Peyer's patch (tissue), 4 donors: ENCODE results near the gene KIAA0040. TPM values are rescaled to one million over a fixed set of nuclear protein-coding genes. Genes with fewer than 3 reads are reported as not detected.

Source experiments
- DNase-seq, 3 donors: peaks; one replicate each; pipeline ENCODE4 v3.0.0-alpha.2; 2017 to 2019
- H3K27ac ChIP-seq, 4 donors: fragments of 200-600 bp; sonication (generic); one replicate each; pipeline ENCODE4 v1.5.1; 2016 to 2019
- H3K27me3 ChIP-seq, 2 donors: fragments of 200-600 bp; sonication (generic); one replicate each; pipeline ENCODE4 v1.5.1; 2019
- H3K36me3 ChIP-seq, 3 donors: fragments of 200-600 bp; sonication (generic); one replicate each; pipeline ENCODE4 v1.5.1; 2016 to 2019
- H3K4me1 ChIP-seq, 4 donors: fragments of 200-600 bp; sonication (generic); one replicate each; pipeline ENCODE4 v1.5.1; 2016 to 2019
- H3K4me3 ChIP-seq, 4 donors: fragments of 200-600 bp; sonication (generic); 1 replicate in 3 of 4; 2 replicates in 1 of 4; pipeline ENCODE4 v1.5.1; 2016 to 2019; ENCODE audit warnings: mild to moderate bottlenecking in 1 of 4
- H3K9me3 ChIP-seq, 4 donors: fragments of 200-600 bp; sonication (generic); one replicate each; pipeline ENCODE4 v1.5.1; 2016 to 2019; ENCODE audit warnings: mild to moderate bottlenecking in 1 of 4
- POLR2A ChIP-seq, 2 donors: fragments of 450-650 bp; IDR thresholded peaks; one replicate each; pipeline ENCODE4 v1.5.1; 2017; ENCODE audit warnings: antibody characterized with exemption in 2 of 2, mild to moderate bottlenecking in 2 of 2, moderate library complexity in 2 of 2
- total RNA-seq, 4 donors: library from RNA; depleted of rRNA; stranded (reverse); fragments of >200 nt; gene quantifications; one replicate each; pipeline ENCODE4 v1.1.0, GENCODE V29; 2016
- TF ChIP-seq, protein P1 (sequence below), 6 experiments: fragments of 450-650 bp in 4 of 6; fragments of 200-600 bp in 2 of 6; sonication (generic) in 1 of 6; IDR thresholded peaks; one replicate each; pipeline ENCODE4 v1.5.1; 2017 to 2019; ENCODE audit warnings: antibody characterized with exemption in 6 of 6, mild to moderate bottlenecking in 3 of 6, moderate library complexity in 1 of 6

KIAA0040 gene
- total RNA-seq, 4 donors from 2014 or later: 9.7 to 52.8 (median 10.3) TPM

DNA sequence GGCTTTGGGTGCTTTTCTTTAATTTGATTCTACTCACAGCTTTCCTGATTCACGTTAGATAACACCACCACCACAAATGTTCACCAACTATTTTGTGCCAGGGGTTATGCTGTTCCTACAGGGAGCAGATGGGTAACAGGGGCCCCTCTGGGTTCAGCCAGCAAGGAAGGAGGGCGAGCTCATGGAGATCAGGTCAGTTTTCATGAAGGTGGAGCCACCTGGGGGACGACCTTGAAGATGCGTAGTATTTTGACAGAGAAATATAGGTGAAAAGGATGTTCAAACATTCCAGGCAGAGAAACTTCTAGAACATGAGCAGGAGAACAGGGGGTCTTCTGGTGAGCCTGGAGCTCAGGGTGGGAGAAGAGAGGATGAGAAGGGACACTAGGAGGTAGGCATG lies 28.9 kb downstream of the KIAA0040 start:
- DNase-seq: no peak
- Histone ChIP-seq H3K9me3 (no peaks in the 10 kb centered on the region), H3K4me1 (no peaks in the 10 kb centered on the region), H3K27ac (no peak overlapping the region), H3K27me3 (no peaks in the 10 kb centered on the region), H3K4me3 (no peak overlapping the region), H3K36me3 (peaks cover 0 to 65% (median 0%) of the 10 kb centered on the region in 3 donors)
- TF ChIP-seq POLR2A (IDR thresholded peaks at IDR 0.05): no peak
- TF ChIP-seq, protein P1, sequence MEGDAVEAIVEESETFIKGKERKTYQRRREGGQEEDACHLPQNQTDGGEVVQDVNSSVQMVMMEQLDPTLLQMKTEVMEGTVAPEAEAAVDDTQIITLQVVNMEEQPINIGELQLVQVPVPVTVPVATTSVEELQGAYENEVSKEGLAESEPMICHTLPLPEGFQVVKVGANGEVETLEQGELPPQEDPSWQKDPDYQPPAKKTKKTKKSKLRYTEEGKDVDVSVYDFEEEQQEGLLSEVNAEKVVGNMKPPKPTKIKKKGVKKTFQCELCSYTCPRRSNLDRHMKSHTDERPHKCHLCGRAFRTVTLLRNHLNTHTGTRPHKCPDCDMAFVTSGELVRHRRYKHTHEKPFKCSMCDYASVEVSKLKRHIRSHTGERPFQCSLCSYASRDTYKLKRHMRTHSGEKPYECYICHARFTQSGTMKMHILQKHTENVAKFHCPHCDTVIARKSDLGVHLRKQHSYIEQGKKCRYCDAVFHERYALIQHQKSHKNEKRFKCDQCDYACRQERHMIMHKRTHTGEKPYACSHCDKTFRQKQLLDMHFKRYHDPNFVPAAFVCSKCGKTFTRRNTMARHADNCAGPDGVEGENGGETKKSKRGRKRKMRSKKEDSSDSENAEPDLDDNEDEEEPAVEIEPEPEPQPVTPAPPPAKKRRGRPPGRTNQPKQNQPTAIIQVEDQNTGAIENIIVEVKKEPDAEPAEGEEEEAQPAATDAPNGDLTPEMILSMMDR (IDR thresholded peaks at IDR 0.05): no peak

DNA sequence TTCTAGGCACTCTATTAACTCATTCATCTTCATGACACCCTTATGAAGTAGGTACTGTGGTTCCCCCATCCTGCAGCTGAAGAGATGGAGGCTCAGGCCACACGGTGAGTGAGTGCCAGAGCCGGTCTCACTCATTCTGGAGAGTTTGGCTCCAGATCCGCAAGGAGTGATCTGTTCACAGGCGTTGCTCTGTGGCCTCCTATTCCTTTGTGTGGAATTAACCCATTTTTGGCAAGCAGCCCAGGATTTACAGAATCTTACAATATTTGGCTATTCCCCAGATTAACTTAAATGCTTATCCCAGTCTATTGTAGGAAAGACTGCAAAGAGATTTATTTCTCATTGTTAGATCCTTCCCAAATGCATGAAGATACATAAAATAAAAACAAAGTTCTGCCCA lies 29.6 kb downstream of the KIAA0040 start:
- DNase-seq: no peak
- no peak overlapping the region for H3K27ac ChIP-seq
- no peaks in the 10 kb centered on the region for H3K4me1 ChIP-seq
- H3K27me3 ChIP-seq: no peaks in the 10 kb centered on the region
- H3K9me3 ChIP-seq: no peaks in the 10 kb centered on the region
- H3K4me3 ChIP-seq: no peak overlapping the region
- H3K36me3 ChIP-seq: peaks cover 0 to 65% (median 0%) of the 10 kb centered on the region in 3 donors
- TF ChIP-seq, protein P1 (IDR thresholded peaks at IDR 0.05): no peak
- TF ChIP-seq POLR2A (IDR thresholded peaks at IDR 0.05): no peak

DNA sequence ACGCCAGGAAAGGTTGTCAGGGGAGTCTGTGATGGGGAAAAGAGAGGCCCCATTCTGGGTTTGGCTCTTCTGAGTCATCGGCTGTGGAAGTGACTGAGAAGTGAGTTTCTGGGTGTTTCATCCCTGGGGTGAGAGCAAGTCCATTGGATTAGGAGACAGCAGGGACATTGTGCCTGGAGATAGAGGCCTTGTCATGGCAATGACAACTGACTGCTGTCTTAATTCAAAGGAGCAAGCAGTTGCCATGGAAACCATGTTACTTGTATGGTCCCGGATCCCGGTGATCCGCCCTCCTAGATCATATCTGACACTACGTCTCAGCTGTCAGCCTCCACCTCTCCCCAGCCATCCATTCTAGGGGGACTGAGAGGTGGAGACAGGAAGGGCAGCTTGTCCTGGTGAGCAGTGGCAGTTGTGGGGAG lies 34.4 kb downstream of the KIAA0040 start:
- Histone ChIP-seq H3K27ac (no peak overlapping the region), H3K4me1 (peaks cover 0 to 6% (median 0%) of the 10 kb centered on the region in 4 donors), H3K27me3 (no peaks in the 10 kb centered on the region), H3K36me3 (peaks cover 0 to 28% (median 0%) of the 10 kb centered on the region in 3 donors), H3K9me3 (no peaks in the 10 kb centered on the region), H3K4me3 (no peak overlapping the region)
- no peak for TF ChIP-seq POLR2A (IDR thresholded peaks at IDR 0.05)
- TF ChIP-seq, protein P1 (IDR thresholded peaks at IDR 0.05): no peak
- no peak for DNase-seq

DNA sequence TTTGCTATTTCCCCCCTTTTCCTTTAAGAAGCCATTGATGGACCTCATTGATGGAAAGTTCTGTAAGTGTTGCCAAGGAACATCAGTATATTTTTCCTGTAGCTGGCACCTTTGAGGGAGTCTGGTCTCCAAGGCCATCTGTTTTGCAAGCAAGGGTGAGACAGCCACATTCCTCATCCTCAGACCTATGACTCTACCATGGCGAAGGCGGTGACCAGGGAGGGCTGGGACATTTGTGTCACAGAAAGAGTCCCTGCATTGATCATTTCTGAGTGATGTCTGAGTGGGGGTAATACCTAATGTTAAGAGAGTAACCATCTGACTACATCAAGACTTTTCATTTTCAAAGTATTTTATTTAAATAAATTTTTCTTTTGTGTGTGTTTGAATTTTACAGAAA lies 35.4 kb downstream of the KIAA0040 start:
- DNase-seq: no peak
- Histone ChIP-seq H3K27me3 (no peaks in the 10 kb centered on the region), H3K9me3 (no peaks in the 10 kb centered on the region), H3K4me1 (peaks cover 0 to 6% (median 0%) of the 10 kb centered on the region in 4 donors), H3K36me3 (peaks cover 0 to 18% (median 0%) of the 10 kb centered on the region in 3 donors), H3K4me3 (no peak overlapping the region), H3K27ac (no peak overlapping the region)
- TF ChIP-seq POLR2A (IDR thresholded peaks at IDR 0.05): no peak
- TF ChIP-seq, protein P1 (IDR thresholded peaks at IDR 0.05): no peak

DNA sequence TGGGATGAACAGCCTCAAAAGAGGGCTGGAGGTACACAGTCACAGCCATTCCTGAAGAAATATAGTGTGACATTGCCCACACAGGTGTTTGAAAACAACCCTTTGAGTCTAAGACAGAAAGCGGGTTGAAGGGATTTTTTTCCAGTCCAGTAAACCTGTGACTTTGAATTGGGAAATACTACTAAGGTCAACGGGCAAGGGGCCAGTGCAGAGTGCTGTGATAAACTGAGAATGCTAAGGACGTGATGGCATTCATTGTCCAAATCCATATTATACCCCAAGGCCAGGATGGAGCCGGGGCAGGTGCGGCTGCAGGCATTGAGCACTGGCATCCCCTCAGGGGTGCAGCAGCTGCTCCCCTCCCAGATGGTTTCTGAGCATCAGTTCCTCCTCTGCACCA lies 36.6 kb downstream of the KIAA0040 start:
- no peak for TF ChIP-seq POLR2A (IDR thresholded peaks at IDR 0.05)
- TF ChIP-seq, protein P1 (IDR thresholded peaks at IDR 0.05): no peak
- DNase-seq: no peak
- Histone ChIP-seq H3K36me3 (peaks cover 0 to 17% (median 0%) of the 10 kb centered on the region in 3 donors), H3K4me3 (no peak overlapping the region), H3K9me3 (no peaks in the 10 kb centered on the region), H3K4me1 (peaks cover 0 to 6% (median 0%) of the 10 kb centered on the region in 4 donors), H3K27me3 (no peaks in the 10 kb centered on the region), H3K27ac (no peak overlapping the region)

DNA sequence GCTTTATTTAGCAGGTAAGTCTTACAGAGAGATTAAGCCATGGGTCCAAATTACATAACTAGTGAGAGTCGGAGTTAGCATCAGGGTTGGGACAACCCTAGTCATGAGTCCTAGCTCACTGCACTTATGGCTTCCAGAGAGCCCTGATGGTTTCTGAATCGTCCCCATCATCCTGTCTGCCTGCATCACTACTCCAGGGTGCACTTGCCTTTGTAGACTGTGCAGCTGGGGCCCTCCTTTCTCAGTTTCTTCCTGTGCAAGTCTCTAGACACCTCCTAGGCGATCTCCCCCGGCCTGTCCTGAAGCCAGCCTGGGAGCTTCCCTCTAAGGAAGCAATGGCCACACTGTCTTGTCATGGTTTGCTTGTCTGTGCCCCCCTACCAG lies 37.1 kb downstream of the KIAA0040 start:
- H3K27ac ChIP-seq: no peak overlapping the region
- TF ChIP-seq, protein P1 (IDR thresholded peaks at IDR 0.05): no peak
- no peak for TF ChIP-seq POLR2A (IDR thresholded peaks at IDR 0.05)
- DNase-seq: no peak

More for the DNA sequence above, 37.1 kb downstream of the KIAA0040 start:
- no peaks in the 10 kb centered on the region for H3K27me3 ChIP-seq
- H3K9me3 ChIP-seq: no peaks in the 10 kb centered on the region
- H3K4me3 ChIP-seq: no peak overlapping the region
- peaks cover 0 to 12% (median 0%) of the 10 kb centered on the region in 3 donors for H3K36me3 ChIP-seq
- peaks cover 0 to 6% (median 0%) of the 10 kb centered on the region in 4 donors for H3K4me1 ChIP-seq
